HL-60/S4 treated with retinoic acid at 250 ng/mL for 4 days and 3 days (cell line): Measurements from ENCODE around the gene ADAM12.
"Not testable (repeated sequence)": the region's sequence is repeated elsewhere in the genome, so short reads cannot be mapped to it uniquely, and the experiment has no call there.

ENCODE experiments used
- in situ Hi-C: fragments of 300-500 bp; cut with MboI; formaldehyde crosslinking; loops from 2 replicates; pipeline ENCODE4 v1.7.0; 2022; ENCODE audit warnings: low sequenced_read_pairs

The ADAM12 gene

GRCh38 chr10:126407831-126408230, 19.6 kb upstream of the ADAM12 start:
- in situ Hi-C loops, result no loop called here

GRCh38 chr10:126405239-126405775, 17.0 kb upstream of the ADAM12 start:
- in situ Hi-C loops, result no loop called here

GRCh38 chr10:126402721-126403695, 14.7 kb upstream of the ADAM12 start:
- in situ Hi-C loops, result no loop called here

GRCh38 chr10:126400641-126401040, 12.4 kb upstream of the ADAM12 start:
- in situ Hi-C loops, result no loop called here

- in situ Hi-C loops, result no loop called here
Observed at GRCh38 chr10:126398924-126399323, 10.6 kb upstream of the ADAM12 start.

- in situ Hi-C loops, result no loop called here
Observed at GRCh38 chr10:126398383-126398743, 10.1 kb upstream of the ADAM12 start.

- in situ Hi-C loops, result no loop called here
Observed at GRCh38 chr10:126397640-126398382, 9.5 kb upstream of the ADAM12 start.

GRCh38 chr10:126397156-126397555, 8.9 kb upstream of the ADAM12 start:
- in situ Hi-C loops, result no loop called here

GRCh38 chr10:126394948-126395347, 6.7 kb upstream of the ADAM12 start:
- in situ Hi-C loops, result no loop called here

GRCh38 chr10:126393076-126393475, 4.8 kb upstream of the ADAM12 start:
- in situ Hi-C loops, result no loop called here

- in situ Hi-C loops, result no loop called here
Observed at GRCh38 chr10:126392469-126392868, 4.2 kb upstream of the ADAM12 start.

- in situ Hi-C loops, result no loop called here
Observed at GRCh38 chr10:126392068-126392467, 3.8 kb upstream of the ADAM12 start.

- in situ Hi-C loops, result no loop called here
Observed at GRCh38 chr10:126391192-126391885, 3.1 kb upstream of the ADAM12 start.

- in situ Hi-C loops, result no loop called here
Observed at GRCh38 chr10:126390324-126390723, 2.0 kb upstream of the ADAM12 start.

GRCh38 chr10:126387041-126387921, 996 bp downstream of the ADAM12 start:
- in situ Hi-C loops, result no loop called here

GRCh38 chr10:126384269-126384873, 3.9 kb downstream of the ADAM12 start:
- in situ Hi-C loops, result no loop called here

- in situ Hi-C loops, result no loop called here
Observed at GRCh38 chr10:126380352-126381076, 7.8 kb downstream of the ADAM12 start.

GRCh38 chr10:126379166-126379565, 9.1 kb downstream of the ADAM12 start:
- in situ Hi-C loops, result not testable (repeated sequence)

- in situ Hi-C loops, result no loop called here
Observed at GRCh38 chr10:126376956-126377355, 11.3 kb downstream of the ADAM12 start.
